CD14-positive monocyte (primary cell): ENCODE measurements around the gene SIM1. TPM values are rescaled to one million over a fixed set of nuclear protein-coding genes. Genes with fewer than 3 reads are reported as not detected.

Experiments used
- DNase-seq, 3 donors: peaks; one replicate each; pipeline ENCODE4 v3.0.0-alpha.2; 2011 to 2022
- H2AFZ ChIP-seq: 2 replicates; pipeline ENCODE4 v1.6.0; 2012; ENCODE audit warnings: mild to moderate bottlenecking, low read depth, low read length, inconsistent platforms; ENCODE audit not compliant: insufficient read depth, poor library complexity, severe bottlenecking
- H3K27ac ChIP-seq, 2 donors: 1 replicate in 1 of 2; 2 replicates in 1 of 2; pipeline ENCODE4 v1.5.1; 2012 to 2013; ENCODE audit warnings: low read length in 2 of 2, control low read depth in 1 of 2, inconsistent platforms in 1 of 2, low read depth in 1 of 2, mild to moderate bottlenecking in 1 of 2
- H3K27me3 ChIP-seq, 2 donors: one replicate each; pipeline versions ENCODE4 v1.6.0 to v1.6.1; 2011 to 2013; ENCODE audit warnings: low read length in 2 of 2; ENCODE audit not compliant: control insufficient read depth in 2 of 2, insufficient read depth in 2 of 2
- H3K36me3 ChIP-seq, 2 donors: replicated peaks in 1 of 2; 1 replicate in 1 of 2; 2 replicates in 1 of 2; pipeline versions ENCODE4 v1.5.1 to v1.6.1; 2012 to 2013; ENCODE audit warnings: low read length in 2 of 2, control low read depth in 1 of 2, inconsistent platforms in 1 of 2, mild to moderate bottlenecking in 1 of 2; ENCODE audit not compliant: insufficient read depth in 2 of 2, control insufficient read depth in 1 of 2
- H3K4me1 ChIP-seq, 2 donors: 1 replicate in 1 of 2; 2 replicates in 1 of 2; pipeline versions ENCODE4 v1.5.1 to v1.6.1; 2012 to 2013; ENCODE audit warnings: low read length in 2 of 2, control low read depth in 1 of 2, inconsistent platforms in 1 of 2, mild to moderate bottlenecking in 1 of 2, moderate library complexity in 1 of 2; ENCODE audit not compliant: insufficient read depth in 2 of 2, control insufficient read depth in 1 of 2
- H3K4me2 ChIP-seq: replicated peaks from 2 replicates; pipeline ENCODE3; 2012; ENCODE audit warnings: low read length, moderate library complexity, mild to moderate bottlenecking; ENCODE audit not compliant: poor library complexity, severe bottlenecking; ENCODE audit errors: extremely low read depth
- H3K4me3 ChIP-seq, 3 experiments: fragments of 200-600 bp in 1 of 3; sonication (generic) in 1 of 3; replicated peaks in 1 of 3; 1 replicate in 2 of 3; 2 replicates in 1 of 3; pipeline ENCODE4 v1.5.1; 2011 to 2013; ENCODE audit warnings: low read length in 3 of 3, mild to moderate bottlenecking in 3 of 3, control low read depth in 2 of 3, low read depth in 2 of 3, inconsistent platforms in 1 of 3, moderate library complexity in 1 of 3
- H3K79me2 ChIP-seq: 2 replicates; pipeline ENCODE4 v1.6.0; 2012; ENCODE audit warnings: mild to moderate bottlenecking, control low read depth, inconsistent platforms, low read length, moderate library complexity; ENCODE audit not compliant: insufficient read depth
- H3K9ac ChIP-seq: 2 replicates; pipeline ENCODE4 v1.6.0; 2017; ENCODE audit warnings: low read length, mild to moderate bottlenecking; ENCODE audit not compliant: insufficient read depth, poor library complexity, severe bottlenecking
- H3K9me3 ChIP-seq, 2 donors: replicated peaks in 1 of 2; 1 replicate in 1 of 2; 2 replicates in 1 of 2; pipeline versions ENCODE4 v1.5.1 to v1.6.1; 2012 to 2013; ENCODE audit warnings: low read length in 2 of 2, control low read depth in 1 of 2; ENCODE audit not compliant: control insufficient read depth in 1 of 2, insufficient read depth in 1 of 2
- H4K20me1 ChIP-seq: 2 replicates; pipeline ENCODE4 v1.6.0; 2012; ENCODE audit warnings: mild to moderate bottlenecking, low read length, control low read depth, moderate library complexity; ENCODE audit not compliant: insufficient read depth
- H3K27ac Mint-ChIP-seq, 7 donors: one replicate each; pipeline ENCODE4 v1.8.0; 2020; ENCODE audit warnings: mild to moderate bottlenecking in 7 of 7, mixed read lengths in 7 of 7, moderate library complexity in 6 of 7, inconsistent platforms in 2 of 7
- H3K27me3 Mint-ChIP-seq, 3 donors: one replicate each; pipeline ENCODE4 v1.8.0; 2021 to 2022; ENCODE audit warnings: low read depth in 3 of 3, mild to moderate bottlenecking in 3 of 3, mixed read lengths in 3 of 3, moderate library complexity in 3 of 3, inconsistent platforms in 1 of 3
- H3K36me3 Mint-ChIP-seq, 2 donors: one replicate each; pipeline ENCODE4 v1.8.0; 2020; ENCODE audit warnings: mixed read lengths in 2 of 2, inconsistent platforms in 1 of 2, mild to moderate bottlenecking in 1 of 2
- H3K4me1 Mint-ChIP-seq: one replicate; pipeline ENCODE4 v1.8.0; 2020; ENCODE audit warnings: mild to moderate bottlenecking, mixed read lengths
- H3K4me3 Mint-ChIP-seq, 2 donors: one replicate each; pipeline ENCODE4 v1.8.0; 2020; ENCODE audit warnings: mild to moderate bottlenecking in 2 of 2, mixed read lengths in 2 of 2, moderate library complexity in 1 of 2
- H3K9me3 Mint-ChIP-seq, 7 donors: one replicate each; pipeline ENCODE4 v1.8.0; 2020 to 2022; ENCODE audit warnings: mixed read lengths in 7 of 7, mild to moderate bottlenecking in 6 of 7, moderate library complexity in 6 of 7, inconsistent platforms in 2 of 7
- WGBS: methylation state at CpG from one replicate; pipeline ENCODE4 v1.1.5; 2013; ENCODE audit warnings: missing lambda C conversion rate; ENCODE audit not compliant: insufficient coverage; 5-methylcytosine and 5-hydroxymethylcytosine counted together
- intact Hi-C, 2 donors: fragments of 100-400 bp; cut with micrococcal nuclease; formaldehyde crosslinking; loops; one replicate each; pipeline versions ENCODE4 v1.15.0 to v1.15.1; 2023
- polyA plus RNA-seq, 3 donors: library from polyadenylated mRNA; depleted of rRNA in 1 of 3; unstranded in 2 of 3; stranded (reverse) in 1 of 3; fragments of 300-500 nt in 2 of 3; fragments of >200 nt in 1 of 3; fragmentation: Illumina TruSeq in 2 of 3; gene quantifications; 1 replicate in 2 of 3; 2 replicates in 1 of 3; pipeline ENCODE4 v1.2.3, GENCODE V29; 2012 to 2021
- TF ChIP-seq, protein P1 (sequence below): fragments of 200-600 bp; IDR thresholded peaks from one replicate; pipeline ENCODE4 v1.8.0; 2022; ENCODE audit warnings: antibody characterized with exemption, mild to moderate bottlenecking

SIM1 gene
- polyA plus RNA-seq, 3 donors: not detected

DNA sequence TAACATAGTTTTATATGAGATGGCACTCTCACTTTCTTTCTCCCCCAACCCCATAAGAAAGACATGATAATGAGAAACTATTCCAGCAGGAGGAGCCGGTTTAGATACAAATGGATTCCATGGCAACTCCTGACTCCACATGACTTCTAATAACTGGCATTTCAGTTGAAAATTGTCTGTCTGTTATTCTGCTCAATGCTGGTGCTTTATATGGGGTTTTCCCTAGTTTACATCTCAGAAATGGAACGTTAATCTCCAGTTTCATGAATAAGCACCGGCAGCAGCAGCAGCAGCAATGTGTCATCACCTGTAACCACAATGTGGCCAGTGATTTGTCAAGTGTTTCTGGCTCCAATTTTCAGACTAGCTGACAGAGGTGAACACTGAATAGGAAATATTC is 8.0 kb upstream of the SIM1 start:
- H3K27me3 ChIP-seq: peaks cover 78 to 83% of the 10 kb centered on the region in 2 donors
- H3K4me2 ChIP-seq: no peak overlapping the region
- H3K36me3 ChIP-seq: no peaks in the 10 kb centered on the region
- Mint-ChIP-seq H3K27me3 (peaks cover 60 to 76% (median 68%) of the 10 kb centered on the region in 3 donors), H3K36me3 (peaks cover 0 to 3% of the 10 kb centered on the region in 2 donors), H3K4me1 (no peaks in the 10 kb centered on the region), H3K9me3 (peaks cover 0 to 12% (median 6%) of the 10 kb centered on the region in 7 donors), H3K27ac (no peak overlapping the region), H3K4me3 (no peak overlapping the region)
- no peaks in the 10 kb centered on the region for H3K4me1 ChIP-seq
- peaks cover 1 to 23% of the 10 kb centered on the region in 2 donors for H3K9me3 ChIP-seq
- intact Hi-C loops: no loop called here
- H4K20me1 ChIP-seq: no peaks in the 10 kb centered on the region
- no peaks in the 10 kb centered on the region for H3K79me2 ChIP-seq
- H3K27ac ChIP-seq: no peak overlapping the region
- H3K4me3 ChIP-seq: no peak overlapping the region
- TF ChIP-seq, protein P1, sequence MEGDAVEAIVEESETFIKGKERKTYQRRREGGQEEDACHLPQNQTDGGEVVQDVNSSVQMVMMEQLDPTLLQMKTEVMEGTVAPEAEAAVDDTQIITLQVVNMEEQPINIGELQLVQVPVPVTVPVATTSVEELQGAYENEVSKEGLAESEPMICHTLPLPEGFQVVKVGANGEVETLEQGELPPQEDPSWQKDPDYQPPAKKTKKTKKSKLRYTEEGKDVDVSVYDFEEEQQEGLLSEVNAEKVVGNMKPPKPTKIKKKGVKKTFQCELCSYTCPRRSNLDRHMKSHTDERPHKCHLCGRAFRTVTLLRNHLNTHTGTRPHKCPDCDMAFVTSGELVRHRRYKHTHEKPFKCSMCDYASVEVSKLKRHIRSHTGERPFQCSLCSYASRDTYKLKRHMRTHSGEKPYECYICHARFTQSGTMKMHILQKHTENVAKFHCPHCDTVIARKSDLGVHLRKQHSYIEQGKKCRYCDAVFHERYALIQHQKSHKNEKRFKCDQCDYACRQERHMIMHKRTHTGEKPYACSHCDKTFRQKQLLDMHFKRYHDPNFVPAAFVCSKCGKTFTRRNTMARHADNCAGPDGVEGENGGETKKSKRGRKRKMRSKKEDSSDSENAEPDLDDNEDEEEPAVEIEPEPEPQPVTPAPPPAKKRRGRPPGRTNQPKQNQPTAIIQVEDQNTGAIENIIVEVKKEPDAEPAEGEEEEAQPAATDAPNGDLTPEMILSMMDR: no peak
- 41% methylated on average over 2 of the region's 3 CpGs for WGBS
- DNase-seq: no peak
- no peak overlapping the region for H2AFZ ChIP-seq
- no peak overlapping the region for H3K9ac ChIP-seq

DNA sequence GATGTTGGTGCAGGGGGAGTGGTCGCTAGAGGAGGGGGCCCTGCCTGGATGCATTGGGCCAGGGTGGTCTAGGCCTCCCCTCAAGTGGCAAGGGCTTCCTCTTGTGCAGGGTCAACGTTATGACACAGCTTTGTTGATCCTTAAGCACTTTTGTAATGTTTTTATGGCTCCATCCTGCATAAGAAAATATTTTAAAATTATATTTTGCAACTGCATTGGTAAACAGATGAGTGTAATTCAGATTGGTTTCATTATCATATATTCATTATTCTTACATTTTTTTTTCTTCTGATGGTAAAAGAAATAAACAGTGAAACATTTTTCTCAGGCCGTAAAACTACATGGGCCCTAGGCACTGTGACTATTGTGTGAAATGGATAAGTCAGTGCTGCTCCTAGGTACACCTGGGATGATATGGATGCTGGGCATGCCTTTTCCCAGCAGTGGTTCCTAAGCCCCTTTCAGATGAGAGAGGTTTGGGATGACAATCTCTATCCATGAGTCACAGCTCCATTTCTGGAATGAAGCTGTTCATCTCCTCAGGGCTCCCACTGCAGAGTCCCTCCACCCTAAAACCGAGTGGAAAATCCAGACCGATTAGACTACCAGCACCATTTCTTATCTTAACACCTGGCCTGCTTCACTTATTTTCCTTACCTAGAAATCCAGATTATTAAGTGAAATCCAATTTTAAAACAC is 5.8 kb upstream of the SIM1 start:
- Mint-ChIP-seq H3K27ac (no peak overlapping the region), H3K36me3 (peaks cover 0 to 5% of the 10 kb centered on the region in 2 donors), H3K9me3 (peaks cover 0 to 28% (median 18%) of the 10 kb centered on the region in 7 donors), H3K4me3 (peak overlapping the region in 1 of 2 donors; percentile 62), H3K27me3 (peaks cover 74 to 83% (median 81%) of the 10 kb centered on the region in 3 donors), H3K4me1 (peaks cover 3% of the 10 kb centered on the region)
- no peaks in the 10 kb centered on the region for H3K4me1 ChIP-seq
- H3K27me3 ChIP-seq: peaks cover 84 to 93% of the 10 kb centered on the region in 2 donors
- no peak overlapping the region for H3K4me2 ChIP-seq
- H3K27ac ChIP-seq: no peak overlapping the region
- intact Hi-C loops: no loop called here
- TF ChIP-seq, protein P1: no peak
- H4K20me1 ChIP-seq: no peaks in the 10 kb centered on the region
- H3K4me3 ChIP-seq: no peak overlapping the region
- no peak overlapping the region for H3K9ac ChIP-seq
- no peak for DNase-seq
- H3K79me2 ChIP-seq: no peaks in the 10 kb centered on the region
- no peak overlapping the region for H2AFZ ChIP-seq
- H3K36me3 ChIP-seq: no peaks in the 10 kb centered on the region
- H3K9me3 ChIP-seq: peaks cover 5 to 43% of the 10 kb centered on the region in 2 donors
- WGBS: 75% methylated on average over 3 of the region's 5 CpGs
